K562 (cell line): ENCODE measurements around the gene SDHAF3. TPM values are rescaled to one million over a fixed set of nuclear protein-coding genes. Genes with fewer than 3 reads are reported as not detected.
A peak's percentile ranks its signal among the peaks of the same experiment; 100 is the strongest.

ENCODE experiments used
- ATAC-seq: fragments of 200-7000 bp; cut with Tn5 transposase; 3 replicates; pipeline ENCODE4 v1.9.1; 2020; ENCODE audit warnings: moderate library complexity
- BruUV-seq: library from RNA; stranded (reverse); fragments of 400-500 nt; replicated peaks from 2 replicates; lab custom pipeline; 2021; lab: Mats Ljungman, UMichigan
- CTCF ChIA-PET: fragments of 300-600 bp; formaldehyde crosslinking; extraction: SDS; loops from one replicate; lab custom pipeline; 2021; ENCODE audit warnings: low intra/inter-chr PET ratio; lab: Yijun Ruan, JAX
- POLR2A ChIA-PET: fragments of 300-600, 350-650 bp; sonication (Branson Sonifier 250); formaldehyde crosslinking; extraction: SDS; loops from one replicate; lab custom pipeline; 2021; ENCODE audit warnings: antibody characterized with exemption, inconsistent platforms; lab: Yijun Ruan, JAX
- DNase-seq, 4 experiments: peaks; one replicate each; pipeline versions ENCODE4 v3.0.0 to v3.0.0-alpha.2; 2011 to 2018; ENCODE audit warnings: low spot score in 3 of 4, mixed read lengths in 3 of 4; ENCODE audit errors: extremely low read depth in 1 of 4
- FAIRE-seq: peaks from 2 replicates; lab custom pipeline; 2011; peaks lifted over from hg19 to GRCh38; lab: Jason Lieb, UNC
- H2AFZ ChIP-seq: 2 replicates; pipeline ENCODE4 v1.6.0; 2011; ENCODE audit warnings: low read depth, low read length, control low read depth, inconsistent platforms
- H3K27ac ChIP-seq: fragments of 200-600 bp; 3 replicates; pipeline ENCODE4 v1.8.0; 2011; ENCODE audit warnings: low read depth, mild to moderate bottlenecking, control low read depth, inconsistent platforms, low read length, moderate library complexity, mixed read lengths; ENCODE audit errors: extremely low read depth
- H3K27me3 ChIP-seq, 2 experiments: fragments of 300-600 bp in 1 of 2; 2 replicates in 1 of 2; 3 replicates in 1 of 2; pipeline versions ENCODE4 v1.6.0 to v1.8.0; 2011; ENCODE audit warnings: inconsistent platforms in 2 of 2, low read length in 2 of 2, mild to moderate bottlenecking in 1 of 2, mixed read lengths in 1 of 2, moderate library complexity in 1 of 2; ENCODE audit not compliant: control insufficient read depth in 2 of 2, insufficient read depth in 2 of 2
- H3K36me3 ChIP-seq: fragments of 300-600 bp; 3 replicates; pipeline ENCODE4 v1.8.0; 2011; ENCODE audit warnings: mild to moderate bottlenecking, low read length, inconsistent platforms; ENCODE audit not compliant: control insufficient read depth, insufficient read depth
- H3K4me1 ChIP-seq, 2 experiments: fragments of 200-600 bp in 1 of 2; replicated peaks in 1 of 2; 2 replicates in 1 of 2; 3 replicates in 1 of 2; pipeline versions ENCODE4 v1.5.1 to v1.8.0; 2011; ENCODE audit warnings: inconsistent platforms in 2 of 2, low read length in 2 of 2, mild to moderate bottlenecking in 1 of 2, mixed read lengths in 1 of 2, moderate library complexity in 1 of 2; ENCODE audit not compliant: control insufficient read depth in 2 of 2, insufficient read depth in 2 of 2
- H3K4me2 ChIP-seq: 2 replicates; pipeline ENCODE4 v1.6.1; 2011; ENCODE audit warnings: low read length, control low read depth, inconsistent platforms, mixed read lengths; ENCODE audit not compliant: insufficient read depth
- H3K4me3 ChIP-seq: fragments of 200-600 bp; sonication (generic), shearing (Covaris generic); 2 replicates; pipeline ENCODE4 v1.5.1; 2016; ENCODE audit warnings: control low read depth, inconsistent platforms
- H3K79me2 ChIP-seq: fragments of 200-600 bp; 3 replicates; pipeline ENCODE4 v1.8.0; 2011; ENCODE audit warnings: low read length, inconsistent platforms; ENCODE audit not compliant: control insufficient read depth, insufficient read depth
- H3K9ac ChIP-seq, 2 experiments: 2 replicates each; pipeline versions ENCODE4 v1.6.0 to v1.6.1; 2011; ENCODE audit warnings: low read depth in 2 of 2, low read length in 2 of 2, control low read depth in 1 of 2, inconsistent platforms in 1 of 2, mild to moderate bottlenecking in 1 of 2, mixed read lengths in 1 of 2; ENCODE audit not compliant: insufficient read depth in 1 of 2
- H3K9me1 ChIP-seq: one replicate; pipeline ENCODE4 v1.6.0; 2011; ENCODE audit warnings: inconsistent platforms, mild to moderate bottlenecking, low read length, moderate library complexity; ENCODE audit not compliant: control insufficient read depth, insufficient read depth
- H3K9me3 ChIP-seq: replicated peaks from 2 replicates; pipeline ENCODE4 v1.5.1; 2011; ENCODE audit warnings: low read depth, low read length, inconsistent platforms; ENCODE audit not compliant: control insufficient read depth, insufficient read depth
- H4K20me1 ChIP-seq: replicated peaks from 2 replicates; pipeline ENCODE4 v1.6.1; 2011; ENCODE audit warnings: low read length, inconsistent platforms, mixed read lengths; ENCODE audit not compliant: control insufficient read depth, insufficient read depth
- DPF2 ChIP-seq: fragments of 450-650 bp; IDR thresholded peaks from 2 replicates; pipeline ENCODE4 v1.6.1; 2016
- FOXM1 ChIP-seq, 2 experiments: fragments of 450-650 bp in 1 of 2; sonication (generic) in 1 of 2; formaldehyde crosslinking in 1 of 2; IDR thresholded peaks; 2 replicates each; pipeline versions ENCODE4 v1.6.1 to v1.9.0; 2017 to 2022; ENCODE audit warnings: low read depth in 2 of 2, mild to moderate bottlenecking in 2 of 2, missing genetic modification reagents in 1 of 2, moderate library complexity in 1 of 2
- HLTF ChIP-seq: fragments of 450-650 bp; IDR thresholded peaks from 2 replicates; pipeline ENCODE4 v1.6.1; 2016
- MTA2 ChIP-seq: fragments of 450-650 bp; IDR thresholded peaks from 2 replicates; pipeline ENCODE4 v1.6.1; 2016; ENCODE audit warnings: low read depth
- RFX1 ChIP-seq: fragments of 450-650 bp; IDR thresholded peaks from 2 replicates; pipeline ENCODE4 v1.6.1; 2016; ENCODE audit warnings: mild to moderate bottlenecking, moderate library complexity
- TAL1 ChIP-seq: fragments of 450-650 bp; IDR thresholded peaks from 2 replicates; pipeline ENCODE4 v1.6.1; 2016; ENCODE audit warnings: mild to moderate bottlenecking
- TEAD4 ChIP-seq, 2 experiments: sonication (generic) in 1 of 2; formaldehyde crosslinking in 1 of 2; IDR thresholded peaks; 2 replicates each; pipeline versions ENCODE4 v1.6.1 to v1.8.0; 2012 to 2022; ENCODE audit warnings: borderline replicate concordance in 1 of 2, inconsistent platforms in 1 of 2, low read length in 1 of 2, mild to moderate bottlenecking in 1 of 2, missing genetic modification reagents in 1 of 2
- WGBS: fragments of 100-300 bp; shearing (Covaris generic); methylation state at CpG from one replicate; pipeline ENCODE4 v1.1.6; 2016; ENCODE audit warnings: low coverage, mixed read lengths; ENCODE audit not compliant: insufficient coverage; ENCODE audit errors: missing lambda C conversion rate; 5-methylcytosine and 5-hydroxymethylcytosine counted together
- in situ Hi-C: fragments of 300-500 bp; cut with MboI; formaldehyde crosslinking; loops from 4 replicates; pipeline ENCODE4 v1.15.0; 2018; ENCODE audit warnings: inconsistent platforms, mixed read lengths
- intact Hi-C: fragments of 100-400 bp; cut with micrococcal nuclease; formaldehyde crosslinking; loops from 2 replicates; pipeline ENCODE4 v1.14.2; 2022
- polyA plus RNA-seq, 8 experiments: library from polyadenylated mRNA; depleted of rRNA in 4 of 8; stranded (reverse) in 5 of 8; unstranded in 3 of 8; fragments of >200 nt; fragmentation: Nextera tagmentation in 2 of 8; fragmentation: Illumina TruSeq in 1 of 8; extraction: Ambion mirVana in 2 of 8; extraction: Trizol in 1 of 8; gene quantifications; 2 replicates each; pipeline versions ENCODE4 v1.2.1 to v1.2.3, GENCODE V29; 2011 to 2014; ENCODE audit warnings: inconsistent platforms in 1 of 8, missing spikeins in 1 of 8
- total RNA-seq, 7 experiments: library from RNA; depleted of rRNA in 6 of 7; stranded (reverse); fragments of >200 nt in 6 of 7; fragmentation: Illumina TruSeq in 2 of 7; extraction: Trizol in 2 of 7; gene quantifications; 2 replicates each; pipeline versions ENCODE4 v1.2.1 to v1.2.3, GENCODE V29; 2011 to 2021; ENCODE audit warnings: low replicate concordance in 1 of 7

The SDHAF3 gene
- total and polyA plus RNA-seq, 9 of the 15 experiments (the other 6 are each of a cell fraction or from before 2014, with no cell fraction given): 51.5 to 403 (median 145) TPM

- peak; percentile 91 for TF ChIP-seq TAL1
- TF ChIP-seq TEAD4 (IDR thresholded peaks at IDR 0.05; ENCODE audit: low read length): peak; percentile 92
- TF ChIP-seq TEAD4 (CRISPR knock-in tag; IDR thresholded peaks at IDR 0.05; ENCODE audit: borderline replicate concordance): no peak
- TF ChIP-seq DPF2: peak; percentile 90
- TF ChIP-seq MTA2: peak; percentile 83
- peak; percentile 58; the same call in 1 of the 2 replicates for TF ChIP-seq FOXM1 (IDR thresholded peaks at IDR 0.05; ENCODE audit: low read depth)
- TF ChIP-seq FOXM1 (CRISPR knock-in tag; IDR thresholded peaks at IDR 0.05; ENCODE audit: low read depth): no peak
These were observed 81.1 kb downstream of the SDHAF3 start (continued) for GRCh38 chr7:97198596-97198995.

GRCh38 chr7:97200018-97200417 is 82.5 kb downstream of the SDHAF3 start:
- ATAC-seq (no peak), FAIRE-seq (no peak), DNase-seq (no peak)
- H3K4me1 ChIP-seq: peaks cover 0 to 5% of the 10 kb centered on the region in 2 experiments; a peak in 2 of 5 replicates
- WGBS: 74% methylated on average over 2 of the region's 2 CpGs
- TF ChIP-seq HLTF (no peak), RFX1 (peak; percentile 46; the same call in 1 of the 2 replicates)
- H4K20me1 ChIP-seq: no peaks in the 10 kb centered on the region
- H3K27ac ChIP-seq: no peak overlapping the region
- no peaks in the 10 kb centered on the region for H3K9me3 ChIP-seq
- H3K27me3 ChIP-seq: peaks cover 6 to 19% of the 10 kb centered on the region in 2 experiments; a peak in 3 of 5 replicates
- H3K4me3 ChIP-seq: no peak overlapping the region
- H3K36me3 ChIP-seq: no peaks in the 10 kb centered on the region
- H3K9me1 ChIP-seq: no peaks in the 10 kb centered on the region
- in situ Hi-C loops: no loop called here
- ChIA-PET POLR2A (interaction anchor here (1.7 kb wide), 1 partner anchor 12 kb away, joined by 4 read pairs; no protein-coding TSS in a partner anchor), CTCF (no interaction called here)
- H2AFZ ChIP-seq: no peak overlapping the region
- H3K9ac ChIP-seq: no peak overlapping the region
- H3K4me2 ChIP-seq: no peak overlapping the region
- no TSS peak for BruUV-seq
- H3K79me2 ChIP-seq: no peaks in the 10 kb centered on the region
- intact Hi-C loops: no loop called here
